NOMO-1 treated with DMSO at 0.1 percent for 48 hours (cell line): ENCODE results near the gene KSR2.

Experiments
- DNase-seq: peaks from one replicate; lab custom pipeline; 2025; ENCODE audit not compliant: unreplicated experiment; lab: John Stamatoyannopoulos, UW

The KSR2 gene

DNA sequence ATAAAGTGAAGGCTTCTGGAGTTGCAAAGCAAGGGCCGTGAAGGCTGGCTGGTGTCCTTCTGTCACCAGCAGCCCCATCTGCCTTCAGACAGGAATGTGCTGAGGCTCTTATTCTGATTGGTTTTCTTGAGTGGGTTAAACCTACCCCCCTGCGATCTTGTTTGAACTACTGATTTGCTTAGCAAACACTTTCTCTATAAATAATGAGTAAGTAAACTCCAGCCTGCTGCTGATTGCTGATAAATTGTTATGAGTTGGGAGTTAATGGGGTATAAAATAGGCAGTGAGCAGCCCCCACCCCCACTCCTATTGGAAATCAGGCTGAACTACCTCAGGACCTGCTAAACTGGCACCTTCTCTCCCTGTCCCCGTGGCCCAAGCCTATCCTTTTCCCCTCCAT, 461.2 kb downstream of the KSR2 start:
- DNase-seq: no peak

DNA sequence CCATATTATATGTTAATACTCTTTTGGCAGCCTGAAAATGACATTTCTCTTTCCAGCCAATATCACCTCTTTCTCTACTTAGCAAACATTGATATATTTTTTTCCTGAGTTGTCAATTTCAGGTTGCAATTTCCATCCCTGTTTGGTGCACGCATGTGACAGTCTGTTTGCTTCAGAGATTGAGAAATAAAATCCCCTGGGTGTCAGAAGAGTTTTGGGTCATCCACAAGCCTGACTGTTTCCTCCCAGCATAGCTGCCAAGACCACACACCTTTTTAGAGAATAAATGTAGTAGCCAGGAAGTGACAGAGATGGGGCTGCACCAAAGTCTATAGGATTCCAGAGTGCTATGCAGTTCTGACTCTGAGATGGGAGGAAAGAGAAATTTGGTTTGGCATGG, 462.5 kb downstream of the KSR2 start:
- no peak for DNase-seq

DNA sequence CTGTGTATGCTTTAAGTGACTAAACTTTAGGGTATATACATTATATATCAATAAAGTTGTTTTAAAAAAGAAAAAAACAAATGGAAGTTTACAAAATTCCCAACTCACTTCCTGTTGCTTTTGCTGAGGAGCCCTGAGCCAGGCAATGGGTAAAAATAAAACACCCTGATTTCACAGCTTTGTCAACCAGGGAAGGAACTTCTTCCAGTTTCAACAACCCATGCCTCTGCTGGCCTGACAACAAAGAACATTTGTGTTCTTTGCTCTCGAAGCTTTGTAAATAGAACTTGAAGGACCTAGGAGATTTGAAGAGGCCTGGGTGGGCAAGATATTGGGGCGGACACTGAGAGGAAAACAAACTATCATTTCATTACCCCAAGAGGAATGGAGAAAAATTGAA, 466.2 kb downstream of the KSR2 start:
- no peak for DNase-seq

DNA sequence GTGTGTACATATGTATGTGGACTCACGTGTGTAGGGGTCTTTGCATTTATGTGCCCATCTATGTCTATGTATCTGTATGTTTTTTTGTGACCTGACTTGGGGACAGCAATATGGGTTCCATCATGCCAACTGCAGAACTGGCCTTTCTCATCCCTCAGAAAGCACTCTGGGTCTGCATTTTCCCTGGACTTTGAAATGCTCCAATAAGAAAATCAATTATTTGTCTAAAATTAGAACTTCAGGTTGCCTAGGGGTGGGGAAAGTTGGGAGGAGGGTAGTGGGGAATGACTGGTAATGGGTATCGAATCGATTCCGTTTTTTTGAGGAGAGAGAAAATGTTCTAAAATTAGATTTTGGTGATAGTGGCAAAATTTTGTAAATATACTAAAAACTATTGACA, 466.6 kb downstream of the KSR2 start:
- DNase-seq: no peak

DNA sequence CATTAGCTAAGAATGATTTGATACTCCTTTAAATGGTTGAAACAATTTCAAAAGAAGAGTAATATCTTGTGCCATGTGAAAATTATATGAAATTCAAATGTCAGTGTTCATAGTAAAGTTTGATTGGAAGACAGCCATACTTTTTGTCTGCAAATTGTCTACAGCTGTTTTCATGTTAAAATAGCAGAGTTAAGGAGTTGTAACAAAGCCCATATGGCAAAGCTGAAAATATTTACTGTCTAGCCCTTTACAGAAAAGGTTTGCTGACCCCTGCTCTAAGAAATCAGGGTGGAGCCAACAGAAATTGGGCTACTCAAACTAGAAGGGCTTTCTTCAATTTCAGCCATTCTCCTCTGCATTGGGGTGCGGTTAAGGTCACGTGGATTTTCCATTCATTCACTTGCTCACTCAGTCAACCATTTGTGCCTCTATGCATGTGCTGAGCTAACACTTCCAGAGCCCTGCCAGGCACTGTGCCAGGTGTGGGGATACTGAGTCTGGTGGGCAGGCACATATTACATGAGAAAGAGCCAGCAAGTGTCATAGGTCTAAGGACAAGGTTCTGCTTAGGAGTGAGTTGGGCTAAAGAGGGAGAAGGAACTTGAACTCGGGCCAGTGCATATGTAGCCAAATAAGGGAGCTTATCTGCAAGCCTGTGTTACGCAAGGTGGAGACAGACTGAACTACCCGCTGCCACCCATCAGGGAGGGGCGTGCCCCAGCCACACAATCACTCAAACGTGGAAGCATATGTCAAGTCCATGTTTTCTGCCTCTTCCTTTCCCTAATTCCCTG, 467.5 kb downstream of the KSR2 start:
- DNase-seq: peak; percentile 69

DNA sequence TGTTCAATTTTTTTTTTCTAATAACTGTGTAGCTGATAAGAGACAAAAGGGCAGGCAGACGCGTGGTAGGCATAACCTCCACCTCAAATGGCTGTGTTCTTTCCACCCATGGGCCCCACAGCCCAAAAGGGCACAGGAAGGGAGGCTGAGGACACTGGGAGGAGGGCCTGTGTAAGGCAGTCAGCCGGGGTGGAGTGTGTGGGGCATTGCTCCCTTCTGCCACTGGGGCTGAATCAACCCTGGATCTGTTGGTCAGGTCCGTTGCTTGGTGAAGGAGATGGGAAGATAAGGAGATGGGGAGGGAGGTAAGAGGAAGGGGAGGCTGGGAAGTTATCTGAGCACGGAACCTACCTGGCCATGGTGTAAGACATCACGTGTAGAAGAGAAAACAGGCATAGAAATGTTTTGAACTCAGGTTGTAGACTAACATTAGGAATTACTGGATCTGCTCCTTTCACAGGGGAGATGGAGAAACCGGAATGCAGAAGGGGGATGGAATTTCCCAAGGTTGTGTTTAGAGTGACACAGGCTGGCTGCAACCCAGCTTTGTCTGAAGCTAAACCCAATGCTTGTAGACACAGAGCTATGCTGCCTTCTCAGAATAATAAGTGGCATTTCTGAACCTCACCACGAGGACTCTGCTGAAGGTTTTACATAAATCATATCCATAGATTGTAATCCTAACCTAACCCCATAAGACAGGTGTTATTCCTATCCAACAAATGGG, 468.9 kb downstream of the KSR2 start:
- DNase-seq: no peak

DNA sequence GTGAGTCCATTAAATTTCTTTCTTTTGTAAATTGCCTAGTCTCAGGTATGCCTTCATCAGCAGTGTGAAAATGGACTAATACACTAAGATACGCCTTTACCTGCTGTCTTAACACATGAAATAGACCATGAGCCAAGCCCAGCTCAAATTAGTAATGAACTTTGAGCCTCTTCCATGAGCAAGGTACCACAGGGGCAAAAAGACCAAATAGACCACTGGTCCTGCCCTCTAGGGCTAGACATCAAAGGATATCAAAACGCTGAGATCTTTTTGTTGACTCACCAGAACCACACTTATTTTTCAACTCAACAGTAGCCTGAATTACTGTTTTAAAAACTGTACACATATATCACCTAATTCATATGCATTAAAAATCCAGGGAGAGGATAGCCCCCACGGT, 469.9 kb downstream of the KSR2 start:
- no peak for DNase-seq

DNA sequence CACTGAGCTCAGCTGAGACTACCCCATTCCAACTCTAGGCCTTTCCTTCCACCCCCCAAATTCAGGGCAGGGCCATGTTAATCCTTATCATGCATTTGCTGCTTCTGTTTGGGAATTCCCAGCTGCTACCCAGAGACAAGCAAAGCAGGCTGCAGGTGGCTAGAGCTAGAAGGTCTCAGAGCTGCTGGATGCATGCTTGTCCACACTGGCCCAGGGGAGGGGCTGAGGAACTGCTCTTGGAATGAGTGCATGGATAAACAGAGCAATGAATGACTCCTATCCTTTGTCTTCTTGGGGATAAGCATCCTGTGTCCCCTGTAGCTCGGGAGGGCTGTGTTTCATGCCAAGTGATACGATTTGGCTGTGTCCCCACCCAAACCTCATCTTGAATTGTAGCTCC, 470.5 kb downstream of the KSR2 start:
- DNase-seq: no peak

DNA sequence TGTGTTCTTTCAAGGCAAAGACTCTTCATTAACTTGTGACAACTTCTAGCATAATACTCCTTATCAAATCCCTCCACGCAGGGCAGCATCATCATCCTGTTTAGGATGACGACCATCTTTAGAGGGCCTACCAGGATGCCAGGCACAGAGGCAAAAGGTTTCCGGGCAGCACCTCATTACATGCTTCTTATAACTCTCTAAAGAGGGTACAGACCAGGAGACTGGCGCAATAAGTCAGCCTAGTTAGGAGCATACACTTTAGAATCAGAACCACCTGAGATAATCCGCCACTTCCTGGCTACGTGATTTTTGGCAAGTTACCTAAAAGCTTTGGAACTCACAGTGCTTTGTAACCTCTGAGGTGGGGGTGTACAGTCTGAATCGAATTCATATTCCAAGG, 471.4 kb downstream of the KSR2 start:
- DNase-seq: no peak

DNA sequence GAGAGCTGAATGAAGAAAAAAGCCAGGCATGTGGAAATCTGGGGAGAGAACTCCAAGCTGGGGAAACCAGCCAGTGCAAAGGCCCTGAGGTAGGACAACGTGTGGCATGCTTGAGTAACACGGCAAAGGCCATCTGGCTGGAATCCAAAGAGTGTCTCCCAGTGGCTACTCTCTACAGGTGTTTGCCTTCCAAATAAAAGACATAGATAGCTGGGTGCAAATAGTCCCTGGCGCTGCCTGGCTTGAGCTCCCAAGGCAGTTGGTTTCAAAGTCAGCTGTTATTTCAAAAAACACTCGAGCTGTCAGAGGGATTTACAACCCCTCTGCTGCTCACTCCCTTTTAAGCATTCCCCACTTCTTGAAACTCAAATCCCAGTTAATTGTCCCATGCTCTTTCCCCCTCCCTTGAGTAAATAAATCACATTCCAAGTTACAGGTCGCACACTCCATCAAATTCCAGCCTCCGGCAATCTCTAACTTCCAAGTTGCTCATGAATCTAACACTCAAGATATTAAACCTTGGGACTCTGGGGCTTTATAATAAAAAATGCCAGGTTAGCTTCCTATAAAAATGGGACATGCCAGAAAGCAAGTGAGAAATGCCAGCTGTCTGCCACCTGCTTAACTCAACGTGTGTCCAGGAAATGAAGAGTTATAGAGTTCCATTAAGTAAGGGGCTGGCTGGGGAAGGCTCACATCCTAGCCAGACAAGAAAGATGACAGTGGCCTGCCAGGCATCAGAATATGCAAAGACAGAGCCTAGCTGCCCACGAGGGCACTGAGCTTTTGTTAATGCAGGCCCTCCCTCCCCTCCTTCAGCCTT, 473.7 kb downstream of the KSR2 start:
- DNase-seq: no peak

DNA sequence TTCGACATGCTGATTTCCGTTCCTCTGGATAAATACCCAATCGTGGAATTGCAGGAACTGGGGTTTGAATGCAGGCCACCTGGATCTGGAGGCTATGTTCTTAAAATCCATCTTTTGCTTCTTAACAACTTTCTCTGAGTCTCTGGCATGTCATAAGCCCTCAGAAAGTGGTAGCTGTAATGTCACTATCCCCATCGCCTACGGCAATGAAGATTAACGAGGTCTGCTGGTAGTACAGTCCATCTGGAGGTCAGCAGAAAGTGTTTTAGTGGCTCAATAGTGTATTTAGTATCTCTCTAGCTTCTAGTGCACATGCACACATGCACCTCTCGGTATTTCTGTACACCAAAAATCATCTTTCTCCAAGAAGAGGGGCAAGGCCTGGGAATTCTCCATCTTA, 477.1 kb downstream of the KSR2 start:
- DNase-seq: no peak

DNA sequence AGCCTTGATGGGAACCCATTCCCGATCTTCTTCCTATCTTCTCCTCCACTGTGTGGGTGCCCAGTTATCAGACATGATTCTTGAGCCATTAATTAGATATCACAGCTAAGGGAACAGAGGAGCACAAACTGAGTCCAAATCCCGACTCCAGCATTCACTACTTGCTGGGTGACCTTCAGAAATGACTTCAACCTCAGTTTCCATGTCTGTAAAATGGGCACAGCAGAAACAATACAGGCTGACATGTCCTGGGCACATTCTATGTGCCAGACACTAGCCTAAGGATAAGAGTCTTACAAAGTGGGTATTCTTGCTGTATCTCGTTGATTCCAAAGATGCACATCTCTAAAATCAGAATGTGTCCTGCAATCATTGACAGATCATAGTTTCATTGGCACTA, 478.7 kb downstream of the KSR2 start:
- no peak for DNase-seq

DNA sequence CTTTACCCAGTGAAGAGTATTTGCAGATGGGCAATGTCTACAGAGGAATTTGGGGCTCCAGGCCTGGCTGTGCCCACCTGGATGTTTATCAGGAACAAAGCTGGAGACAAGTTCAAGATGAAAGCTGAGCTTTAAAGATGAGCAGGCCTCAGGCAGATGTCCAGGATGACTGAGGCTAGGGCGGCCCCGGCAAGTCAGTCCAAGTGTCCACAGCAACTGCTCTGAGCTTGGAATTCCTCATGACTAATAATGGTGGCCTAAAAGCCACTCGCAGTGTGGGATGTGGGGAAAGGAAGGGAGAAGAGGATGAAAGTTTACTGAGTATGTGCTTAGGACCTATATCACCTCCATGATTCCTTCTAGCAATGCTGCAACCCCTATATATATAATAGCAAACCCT, 479.1 kb downstream of the KSR2 start:
- no peak for DNase-seq

DNA sequence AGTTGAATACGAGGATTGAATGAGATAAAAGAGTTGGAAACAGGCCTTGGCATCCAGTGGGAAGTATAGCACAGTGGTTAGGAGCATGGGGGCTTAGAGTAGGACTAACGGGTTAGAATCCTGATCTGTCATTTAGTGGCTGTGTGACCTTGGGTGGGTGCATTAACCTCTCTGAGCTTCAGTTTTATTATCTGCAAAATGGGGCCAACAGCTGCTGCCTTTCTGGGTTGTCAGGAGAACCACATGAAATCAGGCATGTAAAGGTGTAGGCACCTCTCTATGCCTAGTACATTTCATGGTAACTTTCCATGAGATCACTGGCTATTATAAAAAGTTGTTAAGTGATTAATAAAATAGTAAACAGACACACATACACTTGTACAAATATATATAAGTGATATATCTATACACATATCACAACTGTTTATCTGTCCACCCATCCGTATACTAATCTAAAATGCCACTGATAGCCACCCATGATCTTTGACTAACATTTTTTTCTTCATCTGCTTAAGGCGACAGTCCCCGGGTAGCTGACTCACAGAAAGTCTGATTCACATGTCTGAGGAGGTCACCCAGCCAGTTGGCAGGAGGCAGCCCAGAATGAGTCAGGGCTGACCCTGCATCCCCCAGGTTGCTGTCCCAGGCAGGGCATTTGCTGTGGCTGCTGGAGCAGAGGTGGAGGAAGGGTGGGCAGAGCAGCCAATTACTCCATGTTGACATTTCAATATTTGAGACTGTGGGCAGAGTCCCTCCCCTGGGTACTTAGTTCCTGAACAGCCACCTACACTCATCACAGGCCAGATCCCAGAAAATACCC, 481.7 kb downstream of the KSR2 start:
- DNase-seq: no peak

DNA sequence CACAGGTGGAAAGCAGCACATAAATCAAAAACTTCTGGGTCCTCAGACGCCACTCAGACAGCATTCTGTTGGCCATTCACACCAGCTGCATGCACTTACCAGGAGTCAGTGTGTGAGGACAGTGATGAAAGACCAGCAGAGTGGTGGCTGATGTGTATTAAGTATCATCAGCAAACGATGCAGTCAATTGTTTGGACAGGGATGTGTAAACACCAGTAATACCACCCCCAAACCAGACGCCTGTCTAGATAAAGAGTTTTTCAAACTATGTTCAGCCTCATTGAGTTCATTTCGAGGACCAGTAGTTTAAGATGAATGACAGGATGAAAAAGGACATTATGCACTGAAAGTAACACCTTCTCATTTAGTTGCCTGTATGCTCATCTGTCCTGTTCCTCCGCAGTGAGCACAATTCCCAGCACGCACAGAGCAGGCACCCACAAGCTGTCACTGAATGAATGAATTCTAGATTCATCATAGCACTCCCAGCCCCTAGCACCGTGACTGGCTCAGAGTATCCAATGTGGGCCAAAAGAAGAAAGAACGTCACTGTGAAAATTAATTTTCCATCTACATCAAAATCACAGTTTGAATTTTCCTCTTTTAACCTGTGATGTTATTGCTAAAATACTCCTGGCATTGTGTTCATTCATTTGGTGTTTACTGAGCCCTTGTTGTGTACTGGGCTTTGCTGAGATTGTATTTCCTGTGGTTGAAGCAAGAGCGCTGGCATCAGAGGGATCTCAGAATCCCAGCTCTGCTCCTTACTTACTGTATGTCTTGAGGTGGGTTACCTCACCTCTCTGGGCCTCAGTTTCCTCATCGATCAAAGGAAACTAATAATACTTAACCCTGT, 482.6 kb downstream of the KSR2 start:
- DNase-seq: no peak

DNA sequence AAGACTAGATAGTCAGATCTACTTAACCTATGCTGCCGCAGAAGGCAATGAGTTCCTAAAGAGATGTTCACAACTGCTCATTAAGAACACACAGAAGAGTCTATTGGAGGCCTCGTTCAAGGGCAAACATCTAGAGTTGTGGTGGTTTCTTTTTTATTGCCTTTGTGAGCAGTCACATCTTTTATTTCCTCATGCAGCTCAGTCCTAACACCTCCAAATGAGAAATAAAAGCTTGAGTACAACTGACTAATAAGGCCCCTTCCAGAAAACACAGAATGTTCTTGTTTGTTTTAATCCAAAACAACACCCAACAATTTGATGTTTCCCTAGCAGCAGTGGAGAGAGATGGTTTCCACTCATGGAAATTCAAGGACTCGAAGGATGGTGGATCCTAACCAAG, 483.9 kb downstream of the KSR2 start:
- peak; percentile 12 for DNase-seq

DNA sequence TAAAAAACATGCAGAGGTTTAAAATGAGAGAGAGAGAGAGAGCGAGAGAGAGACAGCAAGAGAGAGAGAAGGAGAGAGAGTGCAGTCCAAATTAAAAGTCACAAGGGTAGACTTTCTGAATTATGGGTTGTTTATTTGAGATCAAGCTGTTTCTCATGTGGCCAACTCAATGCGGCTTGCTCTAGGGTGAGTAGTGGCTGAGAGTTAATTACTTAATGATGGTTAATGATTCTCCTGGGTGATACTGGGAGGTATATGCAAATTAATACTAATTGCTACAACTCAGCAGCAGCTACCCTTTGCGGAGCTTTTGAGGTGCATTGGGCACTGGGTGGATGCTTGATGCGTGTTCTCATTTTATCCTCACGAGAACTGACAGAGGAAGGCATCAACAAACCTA, 485.3 kb downstream of the KSR2 start:
- no peak for DNase-seq

DNA sequence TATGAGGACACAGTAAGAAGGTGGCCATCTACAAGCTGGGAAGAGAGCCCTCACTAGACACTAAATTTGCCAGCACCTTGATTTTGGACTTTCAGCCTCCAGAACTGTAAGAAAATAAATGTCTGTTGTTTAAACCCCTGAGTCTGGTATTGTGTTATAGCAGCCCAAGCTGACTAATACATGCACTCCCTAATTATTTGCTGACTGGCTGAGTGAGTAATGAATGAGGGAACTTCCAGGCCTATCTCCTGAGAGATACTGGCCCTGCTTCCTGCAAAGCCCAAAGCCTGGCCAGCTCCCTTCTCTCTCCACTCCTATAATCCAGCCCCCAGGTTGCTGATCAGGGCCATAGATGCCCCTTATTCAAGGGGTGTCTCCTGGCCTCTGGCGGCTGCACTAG, 487.3 kb downstream of the KSR2 start:
- DNase-seq: no peak

DNA sequence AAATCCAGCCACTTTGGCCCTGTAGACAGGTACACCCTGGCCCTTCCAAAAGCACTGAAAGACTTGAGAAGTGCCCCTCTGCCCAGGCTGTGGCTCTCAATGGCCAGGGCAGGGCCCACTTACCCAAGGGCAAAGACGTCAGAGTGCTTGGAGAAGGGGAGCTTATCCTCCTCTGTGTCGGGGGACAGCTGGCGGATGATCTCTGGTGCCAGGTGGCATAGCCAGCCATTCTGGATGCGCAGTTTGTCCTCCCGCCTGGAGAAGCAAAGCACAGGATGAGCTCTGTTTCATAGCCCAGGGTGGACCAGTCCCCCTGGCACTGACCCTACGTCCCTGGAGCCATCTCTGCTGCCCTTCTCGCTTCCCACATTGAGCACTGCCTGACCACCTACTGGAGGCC, 492.4 kb downstream of the KSR2 start:
- DNase-seq: no peak

DNA sequence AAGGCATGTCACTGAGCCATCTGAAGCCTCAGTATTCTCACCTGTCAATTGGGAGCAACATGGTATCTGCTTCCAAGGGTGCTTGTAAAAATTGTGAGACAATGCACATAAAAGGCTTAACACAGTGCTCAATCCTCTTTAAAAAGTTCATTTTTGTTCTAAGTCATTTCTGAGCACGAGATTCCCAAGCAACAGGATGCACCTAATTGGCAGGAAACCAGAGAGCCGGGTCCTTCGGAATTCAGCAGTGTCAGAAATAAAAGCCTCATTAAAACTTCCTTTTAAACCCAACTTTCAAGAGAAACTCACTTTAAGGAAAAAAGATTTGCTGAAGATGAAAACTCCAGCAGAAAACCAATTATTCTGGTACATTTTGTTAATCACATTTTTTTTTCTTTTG, 494.9 kb downstream of the KSR2 start:
- DNase-seq: no peak
